Regular cardiac myocyte (primary cell): ENCODE data around the gene PCDHB7. TPM values are rescaled to one million over a fixed set of nuclear protein-coding genes. Genes with fewer than 3 reads are reported as not detected.

Experiments
- total RNA-seq: library from RNA; depleted of rRNA; stranded (reverse); fragments of >200 nt; gene quantifications from 2 replicates; pipeline ENCODE4 v1.2.3, GENCODE V29; 2014

Gene PCDHB7
- total RNA-seq: 0.19 and 1.1 TPM in 2 replicates

DNA sequence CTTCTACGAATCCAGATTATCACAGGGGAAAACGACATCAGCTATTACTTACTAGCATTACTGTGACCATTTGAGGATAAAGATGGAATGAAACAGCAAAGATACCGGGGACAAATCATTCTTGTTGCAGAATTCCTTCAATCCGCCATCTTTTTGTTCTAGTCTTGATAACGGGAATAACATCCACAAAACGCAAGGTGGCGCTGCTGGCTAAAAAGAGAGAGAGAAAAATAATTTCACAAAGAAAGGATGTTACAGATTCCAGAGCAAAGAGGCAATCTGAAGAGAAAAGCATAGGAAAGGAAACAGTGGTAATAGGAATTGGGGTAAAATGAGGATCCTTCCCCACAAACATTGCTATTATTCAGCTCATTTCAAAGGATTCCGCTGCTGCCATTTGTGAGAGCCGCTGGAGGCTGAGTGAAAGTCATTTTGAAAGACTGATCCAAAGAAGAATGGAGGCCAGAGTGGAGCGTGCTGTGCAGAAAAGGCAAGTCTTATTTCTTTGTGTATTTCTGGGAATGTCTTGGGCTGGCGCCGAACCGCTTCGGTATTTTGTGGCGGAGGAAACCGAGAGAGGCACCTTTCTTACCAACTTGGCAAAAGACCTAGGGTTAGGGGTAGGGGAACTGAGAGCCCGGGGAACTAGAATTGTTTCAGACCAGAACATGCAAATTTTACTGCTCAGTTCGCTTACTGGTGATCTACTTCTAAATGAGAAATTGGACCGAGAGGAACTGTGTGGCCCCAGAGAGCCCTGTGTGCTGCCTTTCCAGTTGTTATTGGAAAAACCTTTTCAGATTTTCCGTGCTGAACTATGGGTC lies at the start of gene PCDHB7:
Gene PCDHB7 (plus strand): TSS at position 264 of the 824 bp plus-strand sequence. CDS start 192 bp downstream, at position 456.

DNA sequence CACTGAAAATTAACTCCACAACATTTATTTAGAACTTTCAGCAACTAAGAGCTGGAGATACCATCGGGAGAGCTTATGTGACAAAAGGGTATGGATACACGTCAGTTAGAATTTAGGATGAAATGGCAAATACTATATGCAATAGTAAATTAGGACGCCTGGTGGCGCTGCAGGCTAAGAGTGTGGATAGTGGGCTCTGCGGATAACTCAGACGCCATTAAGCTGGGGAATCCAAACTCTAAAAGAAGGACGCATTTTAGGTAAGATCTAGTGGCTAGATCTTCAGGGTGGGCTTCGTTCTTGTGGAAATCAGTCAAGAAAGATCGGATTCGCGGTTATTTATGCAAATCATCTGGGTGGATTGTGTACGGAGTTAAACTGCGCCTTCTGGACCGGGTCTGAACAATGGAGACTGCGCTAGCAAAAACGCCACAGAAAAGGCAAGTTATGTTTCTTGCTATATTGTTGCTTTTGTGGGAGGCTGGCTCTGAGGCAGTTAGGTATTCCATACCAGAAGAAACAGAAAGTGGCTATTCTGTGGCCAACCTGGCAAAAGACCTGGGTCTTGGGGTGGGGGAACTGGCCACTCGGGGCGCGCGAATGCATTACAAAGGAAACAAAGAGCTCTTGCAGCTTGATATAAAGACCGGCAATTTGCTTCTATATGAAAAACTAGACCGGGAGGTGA lies 37.3 kb upstream of the PCDHB7 start, which contains the start of gene PCDHB5:
Gene PCDHB5 (plus strand): TSS at position 177 of the 688 bp plus-strand sequence. CDS start 229 bp downstream, at position 406.

DNA sequence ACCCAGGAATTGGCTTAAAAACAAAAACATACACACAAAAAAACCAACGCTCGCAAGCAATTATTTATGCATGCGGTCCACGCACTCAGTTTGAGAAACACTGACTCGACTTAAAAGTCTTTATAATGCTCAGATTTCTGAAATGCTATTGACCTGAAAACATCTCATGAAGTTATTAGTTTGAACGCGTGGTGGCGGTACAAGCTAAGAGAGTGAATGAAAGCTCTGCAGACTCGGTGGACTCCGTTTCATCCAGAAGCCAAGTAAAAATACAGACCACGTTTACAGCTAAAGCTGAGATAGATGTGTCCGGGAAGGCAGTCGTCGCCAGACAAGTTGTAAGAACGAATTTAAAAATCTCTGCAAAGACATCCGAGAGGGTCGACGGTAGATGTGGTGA lies 22.6 kb upstream of the PCDHB7 start, which contains the start of gene PCDHB6:
Gene PCDHB6 (plus strand): TSS at position 246 of the 400 bp plus-strand sequence. CDS start 201 bp downstream, outside the sequence.

GRCh38 chr5:141177577-141178191 lies 5.2 kb downstream of the PCDHB7 start, which contains the start of gene PCDHB8:
Gene PCDHB8 (plus strand): TSS chr5:141177790. CDS start chr5:141178035, 245 bp downstream.

GRCh38 chr5:141182248-141182647 lies 9.8 kb downstream of the PCDHB7 start, which contains the start of gene PCDHB16:
Gene PCDHB16 (plus strand): TSS chr5:141182387. CDS start chr5:141182560, 173 bp downstream.

GRCh38 chr5:141186897-141187512 lies 14.6 kb downstream of the PCDHB7 start, which contains the start of gene PCDHB9:
Gene PCDHB9 (plus strand): TSS chr5:141187161. CDS start chr5:141187319, 158 bp downstream.

GRCh38 chr5:141192110-141192725 lies 19.8 kb downstream of the PCDHB7 start, which contains the start of gene PCDHB10:
Gene PCDHB10 (plus strand): TSS chr5:141192353. CDS start chr5:141192553, 200 bp downstream.

DNA sequence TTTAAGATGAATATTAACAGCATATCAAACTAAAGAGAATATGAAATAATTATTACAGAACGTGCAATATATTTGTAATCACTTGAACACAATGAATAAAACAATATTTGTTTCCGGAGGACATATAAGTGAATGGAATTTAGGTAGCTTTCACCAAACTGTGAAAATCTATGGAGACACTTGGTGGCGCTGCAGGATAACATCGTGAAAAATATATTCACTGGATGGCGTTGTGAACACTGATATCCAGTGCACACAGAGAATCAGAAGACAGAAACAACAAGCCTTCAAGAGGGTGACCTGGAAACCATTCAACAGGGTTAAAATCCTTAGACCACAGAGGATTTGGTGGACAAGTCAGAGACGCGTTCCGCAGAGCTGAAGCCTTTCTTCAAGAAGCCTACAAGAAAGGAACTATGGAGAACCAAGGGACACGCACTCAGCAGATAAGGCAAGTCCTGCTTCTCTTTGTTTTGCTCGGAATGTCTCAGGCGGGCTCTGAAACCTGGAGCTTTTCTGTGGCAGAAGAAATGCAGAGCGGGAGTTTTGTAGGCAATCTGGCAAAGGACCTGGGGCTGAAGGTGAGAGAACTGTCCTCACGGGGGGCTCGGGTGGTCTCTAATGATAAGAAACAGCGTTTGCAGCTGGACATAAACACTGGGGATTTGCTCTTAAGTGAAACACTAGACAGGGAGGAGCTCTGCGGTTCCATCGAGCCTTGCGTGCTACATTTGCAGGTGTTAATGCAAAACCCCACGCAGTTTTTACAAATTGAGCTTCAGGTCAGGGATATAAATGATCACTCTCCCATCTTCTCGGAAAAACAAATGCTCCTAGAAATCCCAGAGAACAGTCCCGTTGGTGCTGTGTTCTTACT lies 27.2 kb downstream of the PCDHB7 start, which contains the start of gene PCDHB11:
Gene PCDHB11 (plus strand): TSS at position 269 of the 877 bp plus-strand sequence. CDS start 148 bp downstream, at position 417.

GRCh38 chr5:141208478-141208877 lies 36.0 kb downstream of the PCDHB7 start, which contains the start of gene PCDHB12:
Gene PCDHB12 (plus strand): TSS chr5:141208719. CDS start chr5:141208908, 189 bp downstream.

GRCh38 chr5:141213656-141214339 lies 41.4 kb downstream of the PCDHB7 start, which contains the start of gene PCDHB13:
Gene PCDHB13 (plus strand): TSS chr5:141213919. CDS start chr5:141214124, 205 bp downstream.

GRCh38 chr5:141223112-141223783 lies 50.8 kb downstream of the PCDHB7 start, which contains the start of gene PCDHB14:
Gene PCDHB14 (plus strand): TSS chr5:141223343. CDS start chr5:141223506, 163 bp downstream.

Other genes starting within 250 kb of the PCDHB7 start
- gene PCDHAC1, start 246.3 kb upstream of the PCDHB7 start, total RNA-seq: under 0.01 and 0.56 TPM in 2 replicates
- 0.19 and 1.4 TPM in 2 replicates for gene PCDHAC2, start 206.2 kb upstream of the PCDHB7 start, total RNA-seq
- not detected in 2 replicates for gene PCDHB1, start 121.3 kb upstream of the PCDHB7 start, total RNA-seq
- 0.77 and 6.5 TPM in 2 replicates for gene PCDHB2, start 78.0 kb upstream of the PCDHB7 start, total RNA-seq
- 0.19 and 3.9 TPM in 2 replicates for gene PCDHB3, start 72.2 kb upstream of the PCDHB7 start, total RNA-seq
- under 0.01 and 0.85 TPM in 2 replicates for gene PCDHB4, start 50.8 kb upstream of the PCDHB7 start, total RNA-seq
- 0.58 and 3.1 TPM in 2 replicates for gene PCDHB5, start 37.4 kb upstream of the PCDHB7 start, total RNA-seq
- gene PCDHB6, start 22.6 kb upstream of the PCDHB7 start, total RNA-seq: under 0.01 and 0.28 TPM in 2 replicates
- gene PCDHB8, start 5.1 kb downstream of the PCDHB7 start, total RNA-seq: under 0.01 and 1.4 TPM in 2 replicates
- gene PCDHB16, start 9.7 kb downstream of the PCDHB7 start, total RNA-seq: 0.19 and 1.7 TPM in 2 replicates
- under 0.01 and 0.56 TPM in 2 replicates for gene PCDHB9, start 14.5 kb downstream of the PCDHB7 start, total RNA-seq
- 0.19 and 1.7 TPM in 2 replicates for gene PCDHB10, start 19.7 kb downstream of the PCDHB7 start, total RNA-seq
- gene PCDHB11, start 27.0 kb downstream of the PCDHB7 start, total RNA-seq: 0.19 and 0.85 TPM in 2 replicates
- gene PCDHB12, start 36.1 kb downstream of the PCDHB7 start, total RNA-seq: under 0.01 and 0.28 TPM in 2 replicates
- gene PCDHB13, start 41.3 kb downstream of the PCDHB7 start, total RNA-seq: 0.19 and 1.1 TPM in 2 replicates
- gene PCDHB14, start 50.7 kb downstream of the PCDHB7 start, total RNA-seq: 0.58 and 2.5 TPM in 2 replicates
- gene PCDHB15, start 72.8 kb downstream of the PCDHB7 start, total RNA-seq: 0.38 and 1.4 TPM in 2 replicates
- under 0.01 and 0.19 TPM in 2 replicates for gene SLC25A2, start 131.4 kb downstream of the PCDHB7 start, total RNA-seq
- 90.2 and 102 TPM in 2 replicates for gene TAF7, start 148.1 kb downstream of the PCDHB7 start, total RNA-seq
- gene PCDHGA1, start 157.9 kb downstream of the PCDHB7 start, total RNA-seq: 0.38 and 1.4 TPM in 2 replicates
- gene PCDHGA2, start 166.1 kb downstream of the PCDHB7 start, total RNA-seq: 1.5 and 3.1 TPM in 2 replicates
- gene PCDHGA3, start 171.2 kb downstream of the PCDHB7 start, total RNA-seq: 0.38 and 1.7 TPM in 2 replicates
- gene PCDHGB1, start 177.5 kb downstream of the PCDHB7 start, total RNA-seq: 0.38 and 3.1 TPM in 2 replicates
- gene PCDHGA4, start 182.4 kb downstream of the PCDHB7 start, total RNA-seq: 2.9 and 8.2 TPM in 2 replicates
- 1.2 and 2.5 TPM in 2 replicates for gene PCDHGB2, start 187.3 kb downstream of the PCDHB7 start, total RNA-seq
- 0.58 and 1.1 TPM in 2 replicates for gene PCDHGA5, start 191.5 kb downstream of the PCDHB7 start, total RNA-seq
- 1.9 and 4.5 TPM in 2 replicates for gene PCDHGB3, start 197.6 kb downstream of the PCDHB7 start, total RNA-seq
- gene PCDHGA6, start 201.2 kb downstream of the PCDHB7 start, total RNA-seq: 1.5 and 3.1 TPM in 2 replicates
- 1.5 and 3.7 TPM in 2 replicates for gene PCDHGA7, start 210.1 kb downstream of the PCDHB7 start, total RNA-seq
- 9.6 and 22.0 TPM in 2 replicates for gene PCDHGB4, start 215.1 kb downstream of the PCDHB7 start, total RNA-seq
- 1.3 and 2.8 TPM in 2 replicates for gene PCDHGA8, start 220.0 kb downstream of the PCDHB7 start, total RNA-seq
- gene PCDHGB5, start 225.3 kb downstream of the PCDHB7 start, total RNA-seq: 17.8 and 21.4 TPM in 2 replicates
- gene PCDHGA9, start 230.1 kb downstream of the PCDHB7 start, total RNA-seq: 2.1 and 3.1 TPM in 2 replicates
- 0.96 and 2.5 TPM in 2 replicates for gene PCDHGB6, start 235.4 kb downstream of the PCDHB7 start, total RNA-seq
- gene PCDHGA10, start 240.3 kb downstream of the PCDHB7 start, total RNA-seq: 1.2 and 3.4 TPM in 2 replicates
- 1.9 and 4.5 TPM in 2 replicates for gene PCDHGB7, start 245.0 kb downstream of the PCDHB7 start, total RNA-seq
- gene PCDHGA11, start 248.4 kb downstream of the PCDHB7 start, total RNA-seq: 3.1 and 4.5 TPM in 2 replicates